Middle frontal gyrus (tissue), 1 donor: ENCODE results near the gene ARHGAP1.

Experiments used
- DNase-seq: peaks from one replicate; pipeline ENCODE4 v3.0.0-alpha.2; 2015; ENCODE audit warnings: low spot score; ENCODE audit errors: extremely low spot score

ARHGAP1 gene

DNA sequence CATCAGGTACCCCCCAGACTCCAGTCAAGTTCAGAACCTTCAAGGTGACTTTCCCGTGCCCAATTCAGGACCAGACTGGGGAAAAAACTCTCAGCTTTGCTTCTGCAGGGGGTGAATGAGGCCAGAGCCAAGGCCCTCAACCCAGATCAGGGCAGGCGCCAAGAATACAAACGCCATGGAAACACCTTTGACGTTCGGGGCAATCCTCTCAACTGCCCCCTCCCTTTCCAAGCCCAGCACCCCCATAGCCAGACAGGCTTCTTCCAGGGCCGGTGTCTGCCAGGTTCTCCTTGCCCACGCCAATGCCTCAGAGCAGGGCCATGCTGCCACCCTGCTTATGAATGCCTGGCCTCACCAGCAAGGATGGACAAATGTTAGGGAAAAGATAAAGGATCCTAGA is 5.8 kb downstream of the ARHGAP1 start:
- DNase-seq = no peak

DNA sequence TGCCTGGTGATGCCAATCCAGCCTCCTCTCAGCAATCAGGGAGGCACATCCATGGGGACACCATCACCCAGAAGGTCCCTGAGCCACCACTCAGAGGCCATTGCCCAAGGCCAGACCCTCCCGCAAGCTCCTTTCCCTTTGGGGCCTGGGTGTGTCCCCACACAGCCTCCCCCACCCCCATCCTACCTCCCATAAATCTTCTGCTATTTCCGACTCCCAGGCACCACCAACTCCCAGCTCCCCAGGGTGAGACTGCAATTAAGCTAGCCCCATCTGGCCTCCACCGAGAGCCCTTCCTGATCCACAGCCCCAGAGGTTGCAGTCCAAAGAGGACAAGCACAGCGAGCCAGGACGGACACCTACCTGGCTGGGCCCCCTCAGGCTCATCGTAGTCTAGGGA is 6.3 kb downstream of the ARHGAP1 start:
- no peak for DNase-seq

DNA sequence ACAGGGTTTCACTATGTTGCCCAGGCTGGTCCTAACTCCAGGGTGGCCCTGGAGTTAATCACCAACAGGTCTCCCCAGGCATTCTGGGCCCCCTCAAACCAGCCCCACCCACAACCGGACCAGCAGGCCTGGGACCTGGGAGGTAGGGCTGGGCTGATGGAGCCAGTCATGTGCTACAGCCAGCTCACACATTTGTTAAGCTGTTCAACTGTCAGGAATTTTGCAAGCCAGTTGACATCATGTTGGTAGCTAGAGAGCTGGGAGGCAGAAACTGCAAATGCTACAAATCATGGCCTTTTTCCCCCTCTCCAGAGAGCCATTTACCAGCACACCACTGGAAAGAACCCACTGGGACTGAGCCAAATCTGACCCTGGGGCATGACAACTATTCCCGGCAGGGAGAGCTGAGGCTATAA is 6.8 kb downstream of the ARHGAP1 start:
- no peak for DNase-seq

DNA sequence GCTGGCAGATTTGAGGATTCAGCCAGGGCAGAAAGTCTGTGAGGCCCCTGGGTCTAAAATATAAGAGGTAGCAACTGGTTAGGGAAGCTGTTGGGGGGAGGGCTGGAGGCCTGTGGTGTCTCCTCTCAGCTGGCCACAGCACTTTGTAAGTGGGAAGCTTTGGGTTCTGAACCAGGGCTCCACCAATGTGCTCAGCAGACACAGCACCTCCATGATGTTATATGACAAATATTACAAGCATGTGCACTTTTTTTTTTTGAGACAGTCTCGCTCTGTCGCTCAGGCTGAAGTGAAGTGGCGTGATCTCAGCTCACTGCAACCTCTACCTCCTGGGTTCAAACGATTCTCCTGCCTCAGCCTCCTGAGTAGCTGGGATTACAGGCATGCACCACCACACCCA is 8.0 kb downstream of the ARHGAP1 start:
- DNase-seq = no peak

DNA sequence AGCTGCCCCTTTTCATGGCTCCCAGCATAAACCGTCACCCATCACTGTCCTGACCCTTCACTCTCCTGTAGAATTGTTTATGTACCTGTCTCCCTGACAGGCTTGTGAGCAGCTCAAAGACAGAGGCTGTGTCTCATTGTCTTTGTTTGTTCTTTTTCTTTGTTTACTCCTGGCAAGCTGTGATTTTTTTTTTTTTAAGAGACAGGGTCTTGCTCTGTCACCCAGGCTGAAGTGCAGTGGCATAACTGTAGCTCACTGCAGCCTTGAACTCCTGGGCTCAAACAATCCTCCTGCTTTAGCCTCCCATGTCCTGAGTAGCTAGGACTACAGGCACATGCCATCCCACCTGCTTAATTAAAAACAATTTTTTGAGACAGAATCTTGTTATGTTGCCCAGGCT is 9.7 kb downstream of the ARHGAP1 start:
- DNase-seq = no peak

DNA sequence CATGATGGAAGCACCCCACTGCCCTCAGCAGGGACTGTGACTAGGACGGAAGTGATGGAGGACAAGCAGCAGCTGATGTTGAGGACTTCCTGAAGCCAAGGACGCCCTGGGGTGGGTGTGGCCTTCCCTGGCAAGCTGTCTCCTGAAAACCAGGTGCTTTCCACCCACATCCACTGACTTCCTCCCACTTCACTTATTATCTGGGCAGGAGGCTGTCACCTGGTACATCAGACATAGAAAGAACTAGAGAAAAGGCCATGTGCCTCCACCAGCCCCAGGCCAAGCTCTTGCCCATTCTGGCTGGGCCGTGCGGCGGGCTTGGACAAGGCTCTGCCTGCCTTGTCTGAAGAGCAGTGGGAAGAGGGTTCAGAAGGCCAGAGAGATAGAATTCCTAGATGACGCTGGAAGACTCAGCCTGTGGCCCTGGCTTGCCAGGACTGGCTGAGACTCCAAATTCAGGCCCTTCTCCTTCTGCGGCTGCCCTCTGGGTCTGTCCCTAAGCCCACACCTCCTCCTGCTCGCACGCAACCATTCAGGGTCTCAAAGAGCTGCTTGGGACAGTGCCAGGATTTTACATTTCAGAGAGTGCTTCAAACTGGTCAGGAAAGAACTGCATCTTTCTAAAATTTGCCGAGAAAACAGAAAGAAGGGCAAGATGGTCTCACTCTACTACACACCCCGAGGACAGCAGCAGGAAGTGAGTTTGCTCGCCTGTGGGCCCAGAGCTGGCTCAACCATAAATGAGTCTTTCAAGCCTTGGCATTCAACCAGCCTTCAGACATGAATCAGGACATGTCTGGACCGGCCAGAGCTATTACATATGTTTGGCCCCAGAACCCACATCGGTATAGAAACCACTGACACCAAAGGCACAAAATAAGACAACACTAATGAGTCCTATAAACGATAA is 13.3 kb downstream of the ARHGAP1 start:
- DNase-seq = no peak

DNA sequence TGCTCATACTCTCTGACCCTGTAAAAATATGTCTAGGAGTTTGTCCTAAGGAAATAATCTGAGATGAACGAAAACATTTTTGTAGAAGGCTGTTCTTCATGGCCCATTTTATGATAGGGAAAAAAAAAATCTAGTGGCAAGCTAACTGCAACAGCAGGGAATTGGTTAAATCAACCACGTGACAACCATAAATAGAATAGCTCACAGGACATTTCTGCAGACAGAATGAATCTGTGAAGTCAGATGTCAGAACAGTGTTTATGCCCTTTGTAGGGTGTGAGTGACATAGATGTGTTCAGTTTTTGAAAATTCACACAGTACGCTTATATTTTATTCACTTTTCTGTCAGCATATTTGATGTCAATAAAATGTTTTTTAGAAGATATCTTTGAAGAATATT is 16.1 kb downstream of the ARHGAP1 start:
- no peak for DNase-seq

DNA sequence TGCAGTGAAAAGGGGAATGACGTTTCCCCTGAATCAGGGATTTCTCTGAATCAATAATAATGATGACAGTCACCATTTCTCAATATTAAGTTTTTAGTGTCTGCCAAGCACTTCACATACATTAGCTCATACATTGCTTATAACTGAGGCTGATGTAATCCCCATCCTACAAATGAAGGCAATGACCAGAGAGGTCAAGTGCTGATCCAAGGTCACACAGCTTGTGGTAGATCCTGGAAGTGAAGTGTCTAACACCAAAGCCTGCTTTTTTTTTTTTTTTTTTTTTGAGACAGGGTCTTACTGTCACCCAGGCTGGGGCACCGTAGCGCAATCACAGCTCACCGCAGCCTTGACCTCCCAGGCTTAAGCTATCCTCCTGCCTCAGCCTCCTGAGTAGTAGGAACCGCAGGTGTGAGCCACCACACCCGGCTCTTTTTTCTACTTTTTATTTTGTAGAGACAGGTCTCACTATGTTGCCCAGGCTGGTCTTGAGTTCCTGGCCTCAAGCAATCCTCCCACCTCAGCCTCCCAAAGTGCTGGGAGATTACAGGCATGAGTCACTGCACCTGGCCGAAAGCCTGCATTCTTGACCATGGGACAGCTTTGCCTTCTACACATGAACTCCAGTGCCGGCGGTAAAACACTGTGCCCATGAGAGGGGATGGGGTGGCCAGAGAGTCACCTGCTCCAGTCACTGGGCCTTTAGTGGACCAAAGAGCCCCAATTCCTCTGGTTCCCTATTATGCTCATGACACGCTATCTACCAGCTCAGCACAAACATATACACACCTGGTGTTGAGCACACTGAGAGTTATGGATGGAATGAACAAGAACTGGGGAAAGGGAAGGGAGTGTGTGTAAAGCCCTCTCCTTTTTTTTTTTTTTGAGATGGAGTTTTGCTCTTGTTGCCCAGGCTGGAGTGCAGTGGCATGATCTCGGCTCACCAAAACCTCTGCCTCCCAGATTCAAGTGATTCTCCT is 17.4 kb downstream of the ARHGAP1 start:
- DNase-seq = no peak

DNA sequence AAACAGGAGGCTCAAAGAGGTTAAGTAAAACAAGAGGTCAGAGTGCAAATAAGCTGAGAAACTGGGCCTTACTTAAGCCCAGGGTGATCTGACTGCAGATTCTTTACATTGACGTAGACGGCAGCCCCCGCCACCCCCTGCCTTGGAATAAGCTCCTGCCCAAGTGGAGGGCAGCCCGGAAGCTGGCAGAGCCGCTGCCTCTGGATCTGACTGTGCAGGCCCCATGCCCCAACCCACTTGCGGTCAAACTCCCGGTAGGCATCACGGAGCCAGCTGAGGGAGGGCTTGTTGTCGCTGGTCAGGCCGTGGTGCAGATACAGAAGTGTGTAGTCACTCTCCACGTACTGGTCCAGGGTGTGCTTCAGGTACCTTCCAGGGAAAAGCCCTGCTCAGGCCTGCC is 18.6 kb downstream of the ARHGAP1 start:
- no peak for DNase-seq

DNA sequence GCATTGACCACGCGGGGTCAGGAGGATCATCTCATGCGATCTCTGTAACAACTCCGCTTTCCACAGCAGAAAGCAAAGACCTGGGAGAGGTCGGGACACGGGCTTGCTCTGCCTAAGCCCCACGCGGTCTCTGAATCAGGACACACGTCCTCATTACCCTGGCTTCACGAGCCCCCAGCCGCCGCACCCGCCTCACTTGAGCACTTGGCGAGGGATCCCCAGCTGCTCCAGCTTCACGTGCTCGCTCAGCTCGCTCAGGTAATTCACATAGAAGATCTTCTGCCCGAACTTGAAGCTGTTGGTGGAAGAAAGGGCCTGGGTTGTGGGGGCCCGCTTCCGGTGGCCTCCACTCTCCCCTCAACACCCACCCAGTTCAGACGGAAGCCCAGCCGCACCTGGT is 19.6 kb downstream of the ARHGAP1 start:
- no peak for DNase-seq

DNA sequence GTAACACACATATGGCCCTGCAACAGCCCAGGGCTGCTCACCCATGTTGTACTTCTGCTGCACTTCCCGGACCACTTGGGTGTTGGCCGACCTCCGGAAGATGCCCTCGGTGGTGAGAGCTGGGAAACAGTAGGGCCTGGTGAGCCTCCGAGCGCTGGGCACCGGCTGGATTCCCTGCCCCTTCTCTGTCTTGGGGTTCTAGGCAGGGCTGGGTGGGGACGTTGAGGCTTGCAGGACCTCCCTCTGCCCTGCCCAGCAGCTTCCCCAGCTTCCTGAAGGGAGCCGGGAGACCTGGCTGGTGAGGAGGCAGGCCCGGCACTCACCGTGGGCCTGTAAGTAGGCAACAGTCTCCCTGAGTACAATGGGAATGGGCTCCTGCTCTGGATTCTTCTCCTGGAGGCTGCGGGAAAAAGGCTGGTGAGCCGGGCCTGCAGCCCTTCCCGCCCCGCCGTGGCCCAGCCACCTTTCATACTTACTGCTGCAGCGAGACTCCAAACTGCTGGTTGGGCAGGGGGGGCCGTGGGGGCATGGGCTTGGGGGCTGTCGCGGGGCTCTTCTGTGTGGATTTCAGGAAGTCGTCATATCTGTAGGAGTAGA is 20.2 kb downstream of the ARHGAP1 start:
- DNase-seq = no peak

DNA sequence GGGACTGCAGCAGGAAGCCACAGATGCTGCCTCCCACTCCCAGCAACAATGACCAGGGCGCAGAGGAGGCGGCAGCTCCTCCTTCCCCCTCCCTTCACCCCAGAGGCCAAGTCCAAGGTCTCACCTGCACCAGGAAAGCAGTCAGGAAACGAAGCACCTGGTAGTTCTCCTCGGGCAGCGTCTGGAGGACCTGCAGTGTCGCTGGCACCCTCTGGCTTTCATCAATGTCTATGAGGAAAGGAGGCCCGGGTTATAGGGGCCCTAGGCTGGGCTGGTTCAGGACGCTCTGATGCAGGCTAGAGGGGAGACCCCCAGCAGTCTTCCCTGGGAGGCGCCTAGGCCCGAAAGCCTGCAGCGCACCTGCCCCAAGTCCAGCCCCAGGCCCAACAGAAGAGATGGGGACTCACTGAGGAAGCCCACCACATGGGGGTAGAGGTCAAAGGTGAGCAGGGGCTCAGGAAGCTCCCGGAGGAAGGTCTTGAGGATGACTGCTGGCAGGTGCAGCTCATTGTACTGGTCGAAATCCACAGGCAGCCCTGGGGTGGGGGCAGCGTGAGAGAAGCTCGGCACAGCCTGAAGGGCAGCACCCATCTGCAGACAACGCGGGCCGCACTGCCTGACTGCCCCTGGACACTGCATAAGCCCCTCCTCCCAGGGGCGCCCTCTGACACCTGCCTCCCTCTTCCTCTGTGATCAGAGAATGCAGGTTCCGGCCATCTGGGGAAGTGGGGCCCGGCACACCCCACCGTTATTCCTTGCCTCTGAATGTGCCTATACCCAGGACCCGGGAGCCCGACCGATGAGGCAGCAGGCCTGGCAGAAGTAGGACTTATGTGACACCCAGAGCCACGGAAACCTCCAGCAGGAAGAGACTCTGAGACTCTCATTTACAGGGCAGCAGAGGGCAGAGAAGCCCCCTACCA is 20.9 kb downstream of the ARHGAP1 start:
- DNase-seq = no peak

DNA sequence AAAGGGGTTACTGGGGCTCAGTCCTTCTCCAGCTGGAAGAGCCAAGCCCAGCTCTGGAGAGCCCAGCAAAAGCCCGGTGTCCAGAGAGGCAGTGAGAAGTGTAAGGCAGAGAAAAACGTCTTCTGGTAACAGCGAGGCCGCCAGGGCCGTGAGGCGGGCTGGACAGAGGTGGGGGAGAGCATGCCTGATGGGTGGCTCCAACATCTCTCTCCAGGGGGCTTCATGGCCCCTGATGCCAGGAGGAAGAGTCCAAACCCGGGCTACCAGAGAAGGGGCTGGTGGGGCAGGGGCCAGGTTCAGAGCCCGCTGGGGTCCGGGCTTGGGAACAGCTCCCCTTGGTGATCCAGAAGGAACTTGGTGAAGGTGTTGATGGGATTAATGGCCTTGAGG is 21.7 kb downstream of the ARHGAP1 start:
- DNase-seq = no peak

DNA sequence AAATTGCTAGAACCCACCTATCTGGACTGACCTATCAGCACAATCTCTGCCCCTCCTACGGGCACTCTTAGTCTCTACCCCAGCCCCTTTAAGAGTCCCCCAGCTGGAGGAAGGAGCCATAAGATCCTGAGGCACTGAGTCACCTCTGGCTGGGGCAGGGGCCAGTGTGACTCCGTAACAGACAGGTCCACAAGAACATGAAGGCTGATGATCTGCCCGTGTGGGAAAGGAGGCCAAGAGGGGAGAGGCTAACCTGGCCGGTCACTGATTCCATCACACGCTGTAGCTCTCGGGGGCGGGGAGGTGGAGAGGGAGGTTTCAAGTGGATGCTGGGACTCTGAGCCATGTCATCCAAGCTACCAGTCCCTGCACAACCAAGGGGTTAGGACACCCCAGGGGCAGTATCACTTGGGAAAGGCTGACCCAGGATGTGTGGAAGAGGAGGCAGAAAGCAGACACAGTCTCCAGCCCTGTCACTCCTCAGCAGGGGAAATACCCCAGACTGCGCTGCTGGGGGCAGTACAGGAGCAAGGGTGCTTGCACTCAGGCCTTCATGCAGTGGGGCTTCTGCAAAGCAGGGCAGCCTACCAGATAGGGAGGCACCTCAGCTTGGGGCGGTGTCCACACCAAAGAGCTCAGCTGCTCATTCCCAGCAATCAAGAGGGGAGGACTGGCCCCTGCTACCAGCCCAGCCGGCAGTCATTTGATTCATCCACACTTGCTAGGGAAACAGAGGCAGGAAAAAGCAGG is 22.3 kb downstream of the ARHGAP1 start:
- no peak for DNase-seq

DNA sequence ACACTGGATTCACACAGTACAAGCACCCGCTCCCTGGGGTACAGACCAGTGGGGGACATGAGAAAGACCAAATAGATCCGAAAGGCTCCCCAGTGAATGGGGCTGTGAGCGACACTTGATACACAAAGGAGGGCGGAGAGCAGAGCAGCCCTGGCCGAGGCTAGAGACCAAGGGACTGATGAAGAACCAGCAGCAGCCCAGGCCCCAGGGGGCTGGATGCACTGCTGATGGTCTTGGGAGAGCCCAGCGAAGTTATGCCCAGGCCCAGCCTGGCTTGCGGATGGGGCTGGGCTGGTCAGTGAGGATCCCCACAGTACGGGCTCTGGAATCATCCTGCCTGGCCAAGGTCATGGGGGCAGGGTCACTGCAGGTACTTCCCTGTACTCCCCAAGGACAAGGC is 23.2 kb downstream of the ARHGAP1 start:
- no peak for DNase-seq

DNA sequence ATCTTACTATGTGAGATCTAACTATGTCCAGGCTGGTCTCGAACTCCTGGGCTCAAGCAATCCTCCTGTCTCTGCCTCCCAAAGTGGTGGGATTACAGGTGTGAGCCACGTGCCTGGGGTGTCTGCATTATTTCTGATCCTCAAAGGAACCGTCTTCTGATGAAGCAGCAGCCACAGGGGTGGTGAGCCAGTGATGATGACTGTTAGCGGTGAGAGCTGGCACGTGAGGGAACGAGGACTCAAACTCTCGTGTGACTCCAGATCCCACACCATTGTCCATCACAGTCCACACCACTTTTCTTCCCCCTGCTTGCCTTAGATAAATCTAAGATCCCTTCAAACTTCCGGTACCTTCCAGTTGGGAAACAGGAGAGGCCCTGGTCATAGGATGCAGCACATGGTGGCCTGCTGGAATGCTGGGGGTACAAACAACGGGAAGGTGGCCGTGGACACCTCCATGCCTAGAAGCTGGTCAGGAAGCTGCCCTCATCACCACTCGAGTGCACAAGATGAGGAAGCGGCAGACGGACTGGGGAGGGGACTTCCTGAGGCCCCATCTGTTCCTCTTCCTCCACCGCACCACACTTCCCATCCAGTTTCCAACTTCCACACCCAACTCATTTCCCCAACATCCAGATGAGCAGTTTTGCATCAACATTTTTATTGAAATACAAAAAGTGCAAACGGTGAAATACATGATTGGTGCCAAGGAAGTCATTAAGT is 23.8 kb downstream of the ARHGAP1 start:
- no peak for DNase-seq

DNA sequence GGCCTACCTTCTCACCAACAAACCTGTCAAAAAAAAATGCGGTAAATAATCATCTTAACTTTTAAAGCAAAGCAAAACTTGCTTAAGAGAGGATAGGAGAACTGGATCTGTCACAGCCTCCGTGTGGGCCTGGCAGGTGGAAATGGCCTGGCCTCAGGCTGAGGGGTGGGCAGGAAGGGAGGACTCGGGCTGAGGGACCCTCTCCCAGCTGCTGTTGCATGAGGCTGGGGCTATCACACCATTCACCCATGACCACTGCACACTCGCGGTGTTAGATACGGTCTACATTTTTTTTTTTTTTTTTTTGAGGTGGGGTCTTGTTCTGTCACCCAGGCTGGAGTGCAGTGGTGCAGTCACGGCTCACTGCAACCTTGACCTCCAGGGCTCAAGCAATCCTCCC is 24.5 kb downstream of the ARHGAP1 start:
- DNase-seq = no peak

DNA sequence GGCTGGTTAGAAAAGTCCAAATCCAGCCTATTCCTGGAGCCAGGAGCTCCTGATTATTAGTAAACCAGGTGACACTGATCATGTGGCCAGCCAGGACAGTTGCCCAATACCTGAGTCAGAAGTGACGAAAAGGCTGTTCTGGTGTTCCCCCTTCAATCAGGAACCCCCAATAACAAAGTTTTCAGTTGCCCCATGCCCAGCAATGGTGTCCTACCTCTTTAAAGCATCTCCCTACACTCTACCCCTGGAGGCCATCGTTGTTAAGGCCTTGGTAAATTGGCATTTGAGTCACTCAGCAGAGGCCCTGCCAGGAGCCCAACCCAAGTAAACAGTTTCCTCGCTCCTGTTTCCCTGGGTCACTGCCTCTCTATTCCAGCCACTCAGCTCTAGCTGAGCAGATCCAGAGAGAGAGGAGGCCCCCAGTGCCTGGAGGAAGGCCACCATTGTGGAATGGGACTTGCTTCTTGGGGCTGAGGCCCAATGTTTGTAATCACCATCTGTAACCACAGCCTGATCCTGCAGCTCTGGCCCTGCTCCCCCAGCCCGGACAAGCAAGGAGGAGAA is 25.0 kb downstream of the ARHGAP1 start:
- DNase-seq = no peak
